Mucosa of stomach (tissue), 1 donor: ENCODE results near the gene DDX54.
A peak's percentile ranks its signal among the peaks of the same experiment; 100 is the strongest.

Experiments used
- H3K27me3 ChIP-seq: one replicate; pipeline ENCODE4 v1.7.0; 2013; ENCODE audit warnings: mild to moderate bottlenecking, low read length; ENCODE audit not compliant: control insufficient read depth, insufficient read depth
- H3K36me3 ChIP-seq: one replicate; pipeline ENCODE4 v1.7.0; 2013; ENCODE audit warnings: low read length; ENCODE audit not compliant: control insufficient read depth, insufficient read depth
- H3K4me1 ChIP-seq: one replicate; pipeline ENCODE4 v1.7.0; 2013; ENCODE audit warnings: mild to moderate bottlenecking, low read length; ENCODE audit not compliant: control insufficient read depth, insufficient read depth
- H3K4me3 ChIP-seq: one replicate; pipeline ENCODE4 v1.7.0; 2013; ENCODE audit warnings: low read length
- H3K9ac ChIP-seq: one replicate; pipeline ENCODE4 v1.7.0; 2013; ENCODE audit warnings: mild to moderate bottlenecking, low read length, moderate library complexity
- H3K9me3 ChIP-seq: one replicate; pipeline ENCODE4 v1.7.0; 2013; ENCODE audit warnings: mild to moderate bottlenecking, low read length, moderate library complexity; ENCODE audit not compliant: control insufficient read depth
- donor health status: Pancreatic carcinoma.

DDX54 gene

DNA sequence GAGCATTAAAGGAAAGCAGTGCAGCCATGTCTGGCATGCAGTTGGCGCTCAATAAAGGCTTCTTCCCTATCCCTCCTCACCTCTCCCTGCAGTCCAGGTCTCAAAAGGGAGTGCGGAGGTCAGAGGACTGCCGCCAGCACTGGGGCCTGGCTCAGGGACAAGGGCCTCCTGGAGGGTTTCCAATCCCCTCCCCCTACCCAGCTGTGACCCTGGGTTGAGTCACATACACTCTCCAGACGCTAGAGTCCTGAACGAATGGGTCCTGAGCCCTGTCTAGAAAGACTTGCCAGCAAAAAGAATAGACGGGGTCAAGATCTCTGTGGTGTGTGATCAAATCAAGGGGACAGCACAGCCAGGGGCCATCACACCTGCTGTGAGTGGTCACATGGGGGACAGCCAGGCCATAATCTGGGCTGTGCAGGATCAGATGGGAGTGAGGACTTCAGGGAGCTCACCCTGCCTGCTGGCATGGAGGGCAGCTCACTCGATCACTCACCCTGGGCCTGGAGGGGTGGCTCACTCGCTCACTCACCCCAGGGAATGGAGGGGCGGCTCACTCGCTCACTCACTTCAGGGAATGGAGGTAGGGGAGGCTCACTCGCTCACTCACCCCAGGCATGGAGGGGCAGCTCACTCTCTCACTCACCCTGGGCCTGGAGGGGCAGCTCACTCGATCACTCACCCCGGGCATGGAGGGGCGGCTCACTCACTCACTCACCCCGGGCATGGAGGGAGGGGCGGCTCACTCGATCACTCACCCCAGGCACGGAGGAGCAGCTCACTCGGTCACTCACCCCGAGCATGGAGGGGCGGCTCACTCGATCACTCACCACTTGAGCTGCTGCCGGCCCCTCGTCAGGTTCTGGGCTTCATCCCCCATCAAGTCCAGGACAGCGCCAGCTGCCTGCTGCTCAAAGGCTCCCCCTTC, 22.9 kb downstream of the DDX54 start:
- Histone ChIP-seq H3K27me3 (no peaks in the 10 kb centered on the region), H3K9me3 (no peaks in the 10 kb centered on the region), H3K4me3 (no peak overlapping the region), H3K4me1 (peaks cover 12% of the 10 kb centered on the region), H3K36me3 (peaks cover 15% of the 10 kb centered on the region), H3K9ac (no peak overlapping the region)

GRCh38 chr12:113161415-113162016, 23.8 kb downstream of the DDX54 start:
- Histone ChIP-seq H3K9me3 (no peaks in the 10 kb centered on the region), H3K27me3 (no peaks in the 10 kb centered on the region), H3K4me3 (no peak overlapping the region), H3K36me3 (peaks cover 15% of the 10 kb centered on the region), H3K9ac (no peak overlapping the region), H3K4me1 (peaks cover 12% of the 10 kb centered on the region)

DNA sequence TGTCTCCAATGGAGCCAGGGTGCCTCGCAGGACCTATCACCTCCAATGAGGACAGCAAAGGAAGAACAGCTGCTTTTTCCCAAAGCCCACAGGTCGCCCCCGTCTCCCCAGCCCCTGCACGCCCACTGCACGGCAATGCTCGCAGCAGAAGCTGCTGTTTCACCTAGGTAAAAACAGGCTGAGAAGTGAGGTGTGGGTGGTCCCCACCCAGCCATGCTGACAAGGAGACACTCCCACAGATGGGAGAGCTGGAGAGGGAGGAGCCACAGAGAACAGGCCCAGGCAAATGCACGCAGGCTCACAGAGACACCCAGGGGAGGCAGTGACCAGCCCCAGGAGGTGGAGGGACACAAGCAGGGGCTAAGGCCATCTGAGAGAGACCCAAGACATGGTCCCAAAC, 25.3 kb downstream of the DDX54 start:
- Histone ChIP-seq H3K9me3 (no peaks in the 10 kb centered on the region), H3K4me3 (no peak overlapping the region), H3K4me1 (peaks cover 18% of the 10 kb centered on the region), H3K36me3 (peaks cover 15% of the 10 kb centered on the region), H3K27me3 (peaks cover 6% of the 10 kb centered on the region), H3K9ac (no peak overlapping the region)

- Histone ChIP-seq H3K4me1 (peaks cover 30% of the 10 kb centered on the region), H3K4me3 (no peak overlapping the region), H3K27me3 (peaks cover 17% of the 10 kb centered on the region), H3K9me3 (no peaks in the 10 kb centered on the region), H3K9ac (no peak overlapping the region), H3K36me3 (peaks cover 15% of the 10 kb centered on the region)
Measured at GRCh38 chr12:113158439-113159203, 26.7 kb downstream of the DDX54 start.

DNA sequence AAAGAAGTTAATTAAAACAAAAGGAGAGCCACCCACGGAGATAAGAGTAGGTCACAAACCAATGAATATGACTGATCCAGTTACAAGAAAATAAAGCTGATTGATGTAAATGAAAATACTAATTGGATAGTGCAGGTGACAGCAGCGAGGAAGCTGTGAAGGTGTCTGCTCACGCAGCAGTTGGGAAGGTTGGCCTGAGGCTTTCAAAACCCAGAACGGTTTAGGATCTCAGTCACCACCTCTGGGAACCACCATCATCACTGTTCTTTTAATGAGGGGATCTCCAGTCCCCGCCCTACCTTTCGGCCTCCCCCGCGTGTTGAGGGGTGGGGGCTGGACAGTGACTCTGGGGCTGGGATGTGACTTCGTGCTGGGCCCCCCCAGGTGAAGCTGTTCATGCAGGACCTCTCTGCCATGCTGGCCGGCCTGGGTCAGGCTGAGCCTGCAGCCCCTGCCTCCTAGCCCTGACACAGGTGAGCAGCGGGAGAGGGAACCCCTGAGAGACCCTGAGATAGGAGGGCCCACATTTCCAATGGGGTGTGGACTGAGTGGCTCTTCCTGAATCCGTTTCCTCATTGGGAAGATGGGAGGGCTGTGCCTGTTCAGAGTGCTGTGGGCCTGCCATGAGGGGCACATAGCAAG, 27.9 kb downstream of the DDX54 start:
- peaks cover 35% of the 10 kb centered on the region for H3K4me1 ChIP-seq
- no peak overlapping the region for H3K4me3 ChIP-seq
- H3K9me3 ChIP-seq, result no peaks in the 10 kb centered on the region
- H3K36me3 ChIP-seq, result peaks cover 11% of the 10 kb centered on the region
- H3K27me3 ChIP-seq, result peaks cover 17% of the 10 kb centered on the region
- no peak overlapping the region for H3K9ac ChIP-seq

DNA sequence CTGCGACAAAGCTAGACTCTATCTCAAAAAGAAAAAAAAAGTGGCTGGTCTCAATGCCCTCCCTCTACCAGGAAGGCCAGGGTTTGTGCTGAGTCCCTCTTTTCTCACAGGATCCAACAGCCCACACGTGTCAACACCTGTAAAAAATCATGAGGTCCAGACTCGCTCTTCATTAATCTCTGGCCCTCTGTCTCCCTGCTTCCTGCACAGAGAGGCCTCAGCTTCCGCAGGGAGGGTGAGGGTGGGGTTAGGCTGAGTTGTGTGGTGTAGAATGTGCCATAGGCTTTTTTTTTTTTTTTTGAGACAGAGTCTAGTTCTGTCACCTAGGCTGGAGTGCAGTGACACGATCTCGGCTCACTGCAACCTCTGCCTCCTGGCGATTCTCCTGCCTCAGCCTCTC, 29.6 kb downstream of the DDX54 start:
- Histone ChIP-seq H3K4me1 (peaks cover 44% of the 10 kb centered on the region), H3K9ac (no peak overlapping the region), H3K4me3 (no peak overlapping the region), H3K27me3 (peaks cover 22% of the 10 kb centered on the region), H3K36me3 (peaks cover 6% of the 10 kb centered on the region), H3K9me3 (no peaks in the 10 kb centered on the region)

DNA sequence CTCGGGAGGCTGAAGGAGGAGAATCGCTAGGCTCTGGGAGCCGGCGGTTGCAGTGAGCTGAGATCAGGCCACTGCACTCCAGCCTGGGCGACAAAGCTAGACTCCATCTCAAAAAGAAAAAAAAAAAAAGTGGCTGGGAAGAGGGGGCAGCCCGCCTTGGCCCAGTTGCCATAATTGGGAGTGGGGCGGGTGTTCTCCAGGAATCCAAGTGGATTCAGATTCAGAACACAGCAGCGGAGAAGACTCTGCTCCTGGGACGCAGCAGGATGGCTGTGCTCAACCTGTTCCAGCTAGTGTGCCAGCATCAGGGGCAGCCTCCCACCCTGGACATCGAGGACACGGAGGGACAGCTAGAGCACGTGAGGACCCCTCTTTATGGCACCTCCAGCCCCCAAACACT, 30.2 kb downstream of the DDX54 start:
- Histone ChIP-seq H3K36me3 (peaks cover 6% of the 10 kb centered on the region), H3K9ac (peak overlapping the region; percentile 24), H3K27me3 (peaks cover 22% of the 10 kb centered on the region), H3K4me1 (peaks cover 44% of the 10 kb centered on the region), H3K9me3 (no peaks in the 10 kb centered on the region), H3K4me3 (no peak overlapping the region)

- peaks cover 22% of the 10 kb centered on the region for H3K27me3 ChIP-seq
- peaks cover 45% of the 10 kb centered on the region for H3K4me1 ChIP-seq
- H3K36me3 ChIP-seq, result peaks cover 6% of the 10 kb centered on the region
- no peaks in the 10 kb centered on the region for H3K9me3 ChIP-seq
- no peak overlapping the region for H3K4me3 ChIP-seq
- peak overlapping the region; percentile 24 for H3K9ac ChIP-seq
Measured at GRCh38 chr12:113154351-113154973, 30.8 kb downstream of the DDX54 start.

DNA sequence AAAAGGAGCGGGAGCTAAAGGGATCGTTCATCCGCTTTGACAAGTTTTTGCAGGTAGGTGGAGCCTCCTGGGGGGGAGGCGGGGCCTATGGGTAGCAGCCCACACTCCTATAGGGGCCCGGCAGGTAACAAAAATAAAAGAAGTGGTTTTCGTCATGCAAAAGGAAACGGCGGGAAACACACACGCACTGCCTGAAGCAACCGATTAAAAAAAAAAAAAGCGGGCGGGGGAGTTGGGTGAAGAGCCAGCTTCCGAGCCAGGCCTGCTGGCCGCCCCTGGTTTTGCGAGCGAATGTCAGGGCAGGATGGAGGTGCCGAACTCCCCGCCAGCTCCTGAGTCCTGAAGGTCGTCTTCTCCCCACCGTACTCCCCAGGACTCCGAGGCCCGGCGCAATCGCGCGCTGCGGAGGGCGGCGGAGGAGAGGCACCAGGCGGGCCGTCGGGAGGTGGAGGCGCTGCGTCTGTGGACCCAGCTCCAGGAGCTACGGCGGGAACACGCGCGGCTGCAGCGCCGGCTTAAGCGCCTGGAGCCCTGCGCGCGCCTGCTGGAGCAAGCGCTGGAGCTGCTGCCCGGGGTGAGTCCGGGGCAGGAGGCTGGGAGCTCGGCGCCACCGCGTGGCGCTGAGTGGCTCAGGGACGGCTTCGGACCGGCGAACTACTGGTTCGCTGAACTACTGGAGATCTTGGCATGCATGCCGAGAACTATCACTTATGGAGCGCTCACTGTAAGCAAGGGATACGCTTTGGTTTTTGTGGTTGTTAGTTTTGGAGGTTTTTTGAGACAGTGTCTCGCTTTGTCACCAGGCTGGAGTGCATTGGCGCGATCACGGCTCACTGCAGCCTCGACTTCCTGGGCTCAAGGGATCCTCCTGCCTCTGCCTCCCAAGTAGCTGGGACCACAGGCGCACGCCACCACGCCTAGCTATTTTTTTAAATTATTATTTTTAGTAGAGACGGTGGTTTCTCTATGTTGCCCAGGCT, 32.2 kb downstream of the DDX54 start:
- Histone ChIP-seq H3K4me3 (peak overlapping the region; percentile 0), H3K36me3 (no peaks in the 10 kb centered on the region), H3K9me3 (no peaks in the 10 kb centered on the region), H3K4me1 (peaks cover 54% of the 10 kb centered on the region), H3K9ac (peak overlapping the region; percentile 51), H3K27me3 (peaks cover 22% of the 10 kb centered on the region)

- Histone ChIP-seq H3K4me3 (peak overlapping the region; percentile 0), H3K4me1 (peaks cover 54% of the 10 kb centered on the region), H3K9me3 (no peaks in the 10 kb centered on the region), H3K27me3 (peaks cover 22% of the 10 kb centered on the region), H3K36me3 (no peaks in the 10 kb centered on the region), H3K9ac (peak overlapping the region; percentile 51)
Measured at GRCh38 chr12:113152196-113152834, 33.0 kb downstream of the DDX54 start.
